Myometrial cell (primary cell): ENCODE data around the gene ROBO2. TPM values are rescaled to one million over a fixed set of nuclear protein-coding genes. Genes with fewer than 3 reads are reported as not detected.

Experiments
- total RNA-seq: library from RNA; depleted of rRNA; stranded (reverse); fragments of >200 nt; gene quantifications from 2 replicates; pipeline ENCODE4 v1.2.3, GENCODE V29; 2015

ROBO2 gene
- total RNA-seq = not detected in 2 replicates

GRCh38 chr3:77039606-77040171 is at the start of gene ROBO2:
TSS of gene ROBO2 (plus strand) at chr3:77040099. CDS start at chr3:77040786, 687 bp downstream.

